ENCODE results near the gene GIN1. TPM values are rescaled to one million over a fixed set of nuclear protein-coding genes. Genes with fewer than 3 reads are reported as not detected.

GIN1 gene
- total and polyA plus RNA-seq, 5 donors from 2014 or later = 2.3 to 12.7 (median 9.1) TPM

DNA sequence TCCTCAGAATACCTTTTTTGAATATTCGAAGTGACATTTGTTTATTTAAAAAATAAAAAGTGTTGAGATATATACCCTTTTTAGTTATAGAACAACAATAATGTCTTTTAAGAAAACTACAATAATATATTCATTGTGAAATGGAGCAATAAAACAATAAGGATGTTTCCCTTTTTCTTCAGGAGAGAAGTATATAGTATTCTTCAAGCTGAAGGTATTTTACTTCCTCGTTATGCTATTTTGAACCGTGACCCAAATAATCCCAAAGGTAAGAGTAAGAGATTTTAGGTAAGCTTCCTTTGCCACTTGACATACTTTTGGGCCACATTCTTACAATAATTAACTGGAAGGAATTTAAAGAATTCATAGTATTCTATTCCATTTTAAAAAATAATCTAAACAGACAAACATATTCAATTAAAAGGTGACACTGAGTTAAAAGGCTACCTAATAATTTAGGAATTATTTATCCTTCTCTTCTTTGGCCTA lies 18.3 kb upstream of the GIN1 start:
- H3K27ac Mint-ChIP-seq = no peak overlapping the region
- H3K27me3 Mint-ChIP-seq = no peaks in the 10 kb centered on the region
- no peak for ATAC-seq (ENCODE audit: low read depth in 2 of 2)
- peaks cover 6 to 21% (median 13%) of the 10 kb centered on the region in 4 donors for H3K4me1 Mint-ChIP-seq
- Histone ChIP-seq H3K36me3 (ENCODE audit: control insufficient read depth, insufficient read depth, low read length) (peaks cover 13% of the 10 kb centered on the region), H3K27me3 (ENCODE audit: control insufficient read depth, insufficient read depth, low read length) (no peaks in the 10 kb centered on the region), H3K27ac (ENCODE audit: insufficient read depth, low read length, poor library complexity, severe bottlenecking) (no peak overlapping the region), H3K4me1 (ENCODE audit: control insufficient read depth, insufficient read depth, low read length, poor library complexity, severe bottlenecking) (no peaks in the 10 kb centered on the region), H3K9me3 (ENCODE audit: control insufficient read depth in 2 of 2, low read length in 2 of 2) (no peaks in the 10 kb centered on the region), H3K4me3 (ENCODE audit: low read depth, low read length) (no peak overlapping the region)
- no peak overlapping the region for H3K4me3 Mint-ChIP-seq
- H3K9me3 Mint-ChIP-seq = no peaks in the 10 kb centered on the region
- peaks cover 22% of the 10 kb centered on the region for H3K36me3 Mint-ChIP-seq
- no peak for DNase-seq

DNA sequence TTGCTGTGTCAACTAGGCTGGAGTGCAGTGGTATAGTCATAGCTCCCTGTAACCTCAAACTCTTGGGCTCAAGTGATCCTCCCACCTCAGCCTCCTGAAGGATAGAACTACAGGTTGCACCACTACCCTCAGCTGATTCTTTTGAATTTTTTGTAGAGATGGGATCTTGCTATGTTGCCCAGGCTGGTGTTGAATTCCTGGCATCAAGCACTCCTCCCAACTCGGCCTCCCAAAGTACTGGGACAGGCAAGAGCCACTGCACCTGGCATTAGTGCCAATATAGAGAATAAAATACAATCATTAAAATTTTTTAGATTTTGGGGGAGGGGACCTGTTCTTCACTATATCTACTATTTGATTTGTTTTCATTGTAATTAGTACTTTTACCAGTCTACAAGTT lies 15.5 kb upstream of the GIN1 start:
- Mint-ChIP-seq H3K36me3 (peaks cover 25% of the 10 kb centered on the region), H3K4me1 (peaks cover 19 to 36% (median 29%) of the 10 kb centered on the region in 4 donors), H3K27me3 (no peaks in the 10 kb centered on the region), H3K4me3 (no peak overlapping the region), H3K27ac (no peak overlapping the region), H3K9me3 (no peaks in the 10 kb centered on the region)
- DNase-seq = no peak
- no peak overlapping the region for H3K27ac ChIP-seq (ENCODE audit: insufficient read depth, low read length, poor library complexity, severe bottlenecking)
- no peaks in the 10 kb centered on the region for H3K9me3 ChIP-seq (ENCODE audit: control insufficient read depth in 2 of 2, low read length in 2 of 2)
- no peaks in the 10 kb centered on the region for H3K27me3 ChIP-seq (ENCODE audit: control insufficient read depth, insufficient read depth, low read length)
- ATAC-seq (ENCODE audit: low read depth in 2 of 2) = no peak
- H3K4me3 ChIP-seq (ENCODE audit: low read depth, low read length) = no peak overlapping the region
- peaks cover 13% of the 10 kb centered on the region for H3K36me3 ChIP-seq (ENCODE audit: control insufficient read depth, insufficient read depth, low read length)
- peaks cover 5% of the 10 kb centered on the region for H3K4me1 ChIP-seq (ENCODE audit: control insufficient read depth, insufficient read depth, low read length, poor library complexity, severe bottlenecking)

- Mint-ChIP-seq H3K4me3 (no peak overlapping the region), H3K27me3 (no peaks in the 10 kb centered on the region), H3K36me3 (peaks cover 22% of the 10 kb centered on the region), H3K9me3 (no peaks in the 10 kb centered on the region), H3K27ac (peak overlapping the region in 1 of 3 donors; percentile 28), H3K4me1 (peaks cover 18 to 44% (median 35%) of the 10 kb centered on the region in 4 donors)
- Histone ChIP-seq H3K27ac (ENCODE audit: insufficient read depth, low read length, poor library complexity, severe bottlenecking) (no peak overlapping the region), H3K27me3 (ENCODE audit: control insufficient read depth, insufficient read depth, low read length) (no peaks in the 10 kb centered on the region), H3K4me3 (ENCODE audit: low read depth, low read length) (no peak overlapping the region), H3K36me3 (ENCODE audit: control insufficient read depth, insufficient read depth, low read length) (peaks cover 8% of the 10 kb centered on the region), H3K9me3 (ENCODE audit: control insufficient read depth in 2 of 2, low read length in 2 of 2) (no peaks in the 10 kb centered on the region), H3K4me1 (ENCODE audit: control insufficient read depth, insufficient read depth, low read length, poor library complexity, severe bottlenecking) (peaks cover 5% of the 10 kb centered on the region)
- ATAC-seq (ENCODE audit: low read depth in 2 of 2) (no peak), DNase-seq (no peak)
Measured at GRCh38 chr5:103133231-103133630, 13.3 kb upstream of the GIN1 start.

GRCh38 chr5:103132684-103133083 lies 12.7 kb upstream of the GIN1 start:
- DNase-seq = no peak
- H3K4me3 Mint-ChIP-seq = no peak overlapping the region
- Histone ChIP-seq H3K4me1 (ENCODE audit: control insufficient read depth, insufficient read depth, low read length, poor library complexity, severe bottlenecking) (peaks cover 5% of the 10 kb centered on the region), H3K9me3 (ENCODE audit: control insufficient read depth in 2 of 2, low read length in 2 of 2) (no peaks in the 10 kb centered on the region), H3K4me3 (ENCODE audit: low read depth, low read length) (no peak overlapping the region), H3K27me3 (ENCODE audit: control insufficient read depth, insufficient read depth, low read length) (no peaks in the 10 kb centered on the region), H3K27ac (ENCODE audit: insufficient read depth, low read length, poor library complexity, severe bottlenecking) (no peak overlapping the region), H3K36me3 (ENCODE audit: control insufficient read depth, insufficient read depth, low read length) (peaks cover 8% of the 10 kb centered on the region)
- ATAC-seq (ENCODE audit: low read depth in 2 of 2) = no peak
- peaks cover 18 to 47% (median 38%) of the 10 kb centered on the region in 4 donors for H3K4me1 Mint-ChIP-seq
- H3K27ac Mint-ChIP-seq = peak overlapping the region in 1 of 3 donors; percentile 35
- H3K9me3 Mint-ChIP-seq = no peaks in the 10 kb centered on the region
- peaks cover 22% of the 10 kb centered on the region for H3K36me3 Mint-ChIP-seq
- no peaks in the 10 kb centered on the region for H3K27me3 Mint-ChIP-seq

DNA sequence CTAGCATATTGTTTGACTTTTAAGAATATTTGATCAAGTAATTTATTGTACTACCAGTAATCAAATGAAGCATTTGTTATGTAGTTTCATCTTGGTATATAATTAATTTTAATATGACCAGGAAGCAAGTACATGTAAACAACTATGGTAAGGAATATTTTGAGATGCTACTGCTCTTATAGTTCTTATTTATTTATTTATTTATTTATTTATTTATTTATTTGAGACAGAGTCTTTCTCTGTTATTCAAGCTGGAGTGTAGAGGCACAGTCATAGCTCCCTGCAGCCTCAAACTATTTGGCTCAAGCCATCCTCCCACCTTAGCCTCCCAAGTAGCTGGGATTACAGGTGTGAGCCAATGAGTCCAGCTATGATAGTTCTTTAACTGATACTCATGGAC lies 8.3 kb upstream of the GIN1 start:
- H3K4me3 Mint-ChIP-seq = no peak overlapping the region
- Histone ChIP-seq H3K4me3 (ENCODE audit: low read depth, low read length) (no peak overlapping the region), H3K36me3 (ENCODE audit: control insufficient read depth, insufficient read depth, low read length) (peaks cover 5% of the 10 kb centered on the region), H3K4me1 (ENCODE audit: control insufficient read depth, insufficient read depth, low read length, poor library complexity, severe bottlenecking) (peaks cover 13% of the 10 kb centered on the region), H3K27ac (ENCODE audit: insufficient read depth, low read length, poor library complexity, severe bottlenecking) (no peak overlapping the region), H3K27me3 (ENCODE audit: control insufficient read depth, insufficient read depth, low read length) (no peaks in the 10 kb centered on the region), H3K9me3 (ENCODE audit: control insufficient read depth in 2 of 2, low read length in 2 of 2) (no peaks in the 10 kb centered on the region)
- no peak overlapping the region for H3K27ac Mint-ChIP-seq
- ATAC-seq (ENCODE audit: low read depth in 2 of 2) (no peak), DNase-seq (no peak)
- H3K9me3 Mint-ChIP-seq = peaks cover 0 to 2% (median 0%) of the 10 kb centered on the region in 7 donors
- no peaks in the 10 kb centered on the region for H3K27me3 Mint-ChIP-seq
- peaks cover 28 to 66% (median 54%) of the 10 kb centered on the region in 4 donors for H3K4me1 Mint-ChIP-seq
- peaks cover 25% of the 10 kb centered on the region for H3K36me3 Mint-ChIP-seq

DNA sequence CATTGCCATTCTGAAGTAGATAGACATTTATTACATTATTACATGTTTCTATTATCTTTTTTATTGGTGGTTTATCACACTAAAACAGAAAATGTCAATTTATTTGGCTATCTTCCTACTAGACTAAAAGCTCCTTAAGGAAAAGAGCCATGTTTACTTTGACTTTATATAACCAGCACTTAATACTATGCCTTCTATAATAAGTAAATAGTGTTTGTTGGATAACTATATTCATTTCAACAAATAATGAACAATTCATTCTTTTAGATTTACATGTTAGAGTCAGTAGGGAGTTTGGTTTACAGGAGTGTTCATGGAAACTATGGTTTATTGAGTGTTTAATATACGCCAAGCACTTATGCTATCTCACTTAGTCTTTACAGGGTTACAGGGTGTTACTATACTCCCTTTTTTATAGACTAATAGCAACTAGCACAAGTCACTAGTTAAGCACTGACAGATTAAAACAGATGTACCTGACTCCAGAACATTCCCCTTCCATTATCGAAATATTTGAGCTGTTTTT lies 7.4 kb upstream of the GIN1 start:
- DNase-seq (no peak), ATAC-seq (ENCODE audit: low read depth in 2 of 2) (no peak)
- Mint-ChIP-seq H3K4me3 (no peak overlapping the region), H3K4me1 (peaks cover 29 to 69% (median 55%) of the 10 kb centered on the region in 4 donors), H3K27ac (no peak overlapping the region), H3K36me3 (peaks cover 25% of the 10 kb centered on the region), H3K9me3 (peaks cover 0 to 2% (median 0%) of the 10 kb centered on the region in 7 donors), H3K27me3 (no peaks in the 10 kb centered on the region)
- peaks cover 16% of the 10 kb centered on the region for H3K4me1 ChIP-seq (ENCODE audit: control insufficient read depth, insufficient read depth, low read length, poor library complexity, severe bottlenecking)
- H3K27me3 ChIP-seq (ENCODE audit: control insufficient read depth, insufficient read depth, low read length) = no peaks in the 10 kb centered on the region
- no peak overlapping the region for H3K4me3 ChIP-seq (ENCODE audit: low read depth, low read length)
- H3K9me3 ChIP-seq (ENCODE audit: control insufficient read depth in 2 of 2, low read length in 2 of 2) = no peaks in the 10 kb centered on the region
- no peak overlapping the region for H3K27ac ChIP-seq (ENCODE audit: insufficient read depth, low read length, poor library complexity, severe bottlenecking)
- peaks cover 5% of the 10 kb centered on the region for H3K36me3 ChIP-seq (ENCODE audit: control insufficient read depth, insufficient read depth, low read length)

- Mint-ChIP-seq H3K27ac (peak overlapping the region in 1 of 3 donors; percentile 59), H3K27me3 (no peaks in the 10 kb centered on the region), H3K4me1 (peaks cover 27 to 74% (median 61%) of the 10 kb centered on the region in 4 donors), H3K4me3 (no peak overlapping the region), H3K36me3 (peaks cover 19% of the 10 kb centered on the region), H3K9me3 (peaks cover 0 to 2% (median 0%) of the 10 kb centered on the region in 7 donors)
- peaks cover 5% of the 10 kb centered on the region for H3K36me3 ChIP-seq (ENCODE audit: control insufficient read depth, insufficient read depth, low read length)
- H3K4me3 ChIP-seq (ENCODE audit: low read depth, low read length) = no peak overlapping the region
- no peaks in the 10 kb centered on the region for H3K27me3 ChIP-seq (ENCODE audit: control insufficient read depth, insufficient read depth, low read length)
- peaks cover 22% of the 10 kb centered on the region for H3K4me1 ChIP-seq (ENCODE audit: control insufficient read depth, insufficient read depth, low read length, poor library complexity, severe bottlenecking)
- no peaks in the 10 kb centered on the region for H3K9me3 ChIP-seq (ENCODE audit: control insufficient read depth in 2 of 2, low read length in 2 of 2)
- DNase-seq = no peak
- H3K27ac ChIP-seq (ENCODE audit: insufficient read depth, low read length, poor library complexity, severe bottlenecking) = no peak overlapping the region
- no peak for ATAC-seq (ENCODE audit: low read depth in 2 of 2)
Measured at GRCh38 chr5:103126557-103126956, 6.6 kb upstream of the GIN1 start.

- H3K4me1 Mint-ChIP-seq = peaks cover 34 to 77% (median 65%) of the 10 kb centered on the region in 4 donors
- H3K4me3 Mint-ChIP-seq = peak overlapping the region; percentile 6 to 99 (median 78)
- H3K36me3 Mint-ChIP-seq = peaks cover 5% of the 10 kb centered on the region
- peak overlapping the region in 2 of 3 donors; percentile 11 to 64 for H3K27ac Mint-ChIP-seq
- H3K36me3 ChIP-seq (ENCODE audit: control insufficient read depth, insufficient read depth, low read length) = no peaks in the 10 kb centered on the region
- H3K27me3 Mint-ChIP-seq = peaks cover 6% of the 10 kb centered on the region
- H3K27ac ChIP-seq (ENCODE audit: insufficient read depth, low read length, poor library complexity, severe bottlenecking) = no peak overlapping the region
- H3K9me3 ChIP-seq (ENCODE audit: control insufficient read depth in 2 of 2, low read length in 2 of 2) = no peaks in the 10 kb centered on the region
- no peaks in the 10 kb centered on the region for H3K27me3 ChIP-seq (ENCODE audit: control insufficient read depth, insufficient read depth, low read length)
- H3K4me1 ChIP-seq (ENCODE audit: control insufficient read depth, insufficient read depth, low read length, poor library complexity, severe bottlenecking) = peaks cover 38% of the 10 kb centered on the region
- H3K4me3 ChIP-seq (ENCODE audit: low read depth, low read length) = peak overlapping the region; percentile 96
- ATAC-seq (ENCODE audit: low read depth in 2 of 2) (no peak), DNase-seq (no peak)
- peaks cover 0 to 2% (median 0%) of the 10 kb centered on the region in 7 donors for H3K9me3 Mint-ChIP-seq
Measured at GRCh38 chr5:103122242-103122641, 2.3 kb upstream of the GIN1 start.
